H9 (cell line): Measurements from ENCODE around the gene TGFB3. TPM values are rescaled to one million over a fixed set of nuclear protein-coding genes. Genes with fewer than 3 reads are reported as not detected.

Source experiments
- DNase-seq: peaks from one replicate; pipeline ENCODE4 v3.0.0-alpha.2; 2017
- H2AFZ ChIP-seq: one replicate; pipeline ENCODE4 v1.6.1; 2013; ENCODE audit warnings: mild to moderate bottlenecking, low read length, control low read depth, moderate library complexity
- H2AK5ac ChIP-seq: 2 replicates; pipeline ENCODE4 v1.6.1; 2013; ENCODE audit warnings: low read length, control low read depth, mixed read lengths; ENCODE audit not compliant: insufficient read length
- H2BK120ac ChIP-seq: one replicate; pipeline ENCODE4 v1.6.1; 2013; ENCODE audit warnings: low read depth, mild to moderate bottlenecking, low read length, control low read depth, inconsistent platforms; ENCODE audit not compliant: poor library complexity, severe bottlenecking
- H2BK12ac ChIP-seq: 2 replicates; pipeline ENCODE4 v1.6.1; 2013; ENCODE audit warnings: low read length, control low read depth, mixed read lengths, low read depth; ENCODE audit not compliant: insufficient read length
- H2BK15ac ChIP-seq: 2 replicates; pipeline ENCODE4 v1.6.1; 2013; ENCODE audit warnings: low read depth, low read length, control low read depth
- H2BK20ac ChIP-seq: one replicate; pipeline ENCODE4 v1.6.1; 2013; ENCODE audit warnings: low read depth, mild to moderate bottlenecking, low read length, control low read depth, inconsistent platforms; ENCODE audit not compliant: poor library complexity, severe bottlenecking
- H2BK5ac ChIP-seq: 2 replicates; pipeline ENCODE4 v1.6.1; 2013; ENCODE audit warnings: low read length, control low read depth, mixed read lengths; ENCODE audit not compliant: insufficient read length
- H3K14ac ChIP-seq: 2 replicates; pipeline ENCODE4 v1.6.1; 2013; ENCODE audit warnings: low read length, control low read depth; ENCODE audit not compliant: insufficient read depth
- H3K18ac ChIP-seq: 2 replicates; pipeline ENCODE4 v1.6.1; 2013; ENCODE audit warnings: low read depth, mild to moderate bottlenecking, mixed read lengths, low read length, control low read depth; ENCODE audit not compliant: insufficient read length
- H3K23ac ChIP-seq: 2 replicates; pipeline ENCODE4 v1.6.1; 2013; ENCODE audit warnings: low read length, control low read depth, mixed read lengths, low read depth; ENCODE audit not compliant: insufficient read length
- H3K23me2 ChIP-seq: 2 replicates; pipeline ENCODE4 v1.6.1; 2013; ENCODE audit warnings: low read depth, mild to moderate bottlenecking, mixed read lengths, low read length, control low read depth; ENCODE audit not compliant: insufficient read length, poor library complexity, severe bottlenecking
- H3K27ac ChIP-seq: 2 replicates; pipeline ENCODE4 v1.5.1; 2013; ENCODE audit warnings: low read length, control low read depth, mixed read lengths, low read depth; ENCODE audit not compliant: insufficient read length
- H3K27me3 ChIP-seq: 2 replicates; pipeline ENCODE4 v1.6.1; 2013; ENCODE audit warnings: low read length, control low read depth, inconsistent platforms; ENCODE audit not compliant: insufficient read depth
- H3K4ac ChIP-seq: 2 replicates; pipeline ENCODE4 v1.6.1; 2013; ENCODE audit warnings: low read depth, mild to moderate bottlenecking, control low read depth, inconsistent platforms, low read length, moderate library complexity
- H3K4me1 ChIP-seq: 2 replicates; pipeline ENCODE4 v1.6.1; 2013; ENCODE audit warnings: low read length, control low read depth, inconsistent platforms; ENCODE audit not compliant: insufficient read depth
- H3K4me2 ChIP-seq: 2 replicates; pipeline ENCODE4 v1.6.1; 2013; ENCODE audit warnings: low read length, control low read depth, mixed read lengths; ENCODE audit not compliant: insufficient read length, insufficient read depth
- H3K56ac ChIP-seq: 2 replicates; pipeline ENCODE4 v1.6.1; 2013; ENCODE audit warnings: low read depth, mild to moderate bottlenecking, mixed read lengths, low read length, control low read depth; ENCODE audit not compliant: insufficient read length
- H3K79me1 ChIP-seq: 2 replicates; pipeline ENCODE4 v1.6.1; 2013; ENCODE audit warnings: low read depth, mild to moderate bottlenecking, moderate library complexity, low read length, control low read depth, inconsistent platforms; ENCODE audit not compliant: insufficient read depth, poor library complexity, severe bottlenecking
- H3K79me2 ChIP-seq: 2 replicates; pipeline ENCODE4 v1.6.1; 2013; ENCODE audit warnings: low read length, control low read depth, inconsistent platforms; ENCODE audit not compliant: insufficient read depth
- H3K9ac ChIP-seq: 2 replicates; pipeline ENCODE4 v1.6.1; 2013; ENCODE audit warnings: low read length, control low read depth, mixed read lengths; ENCODE audit not compliant: insufficient read length; ENCODE audit errors: extremely low read depth
- H3K9me3 ChIP-seq: one replicate; pipeline ENCODE4 v1.6.1; 2013; ENCODE audit warnings: low read depth, low read length, inconsistent platforms; ENCODE audit not compliant: control insufficient read depth
- H3T11ph ChIP-seq: one replicate; pipeline ENCODE4 v1.6.1; 2013; ENCODE audit warnings: mild to moderate bottlenecking, low read length, control low read depth, inconsistent platforms
- H4K20me1 ChIP-seq: one replicate; pipeline ENCODE4 v1.6.1; 2013; ENCODE audit not compliant: control insufficient read depth, insufficient read length, insufficient read depth
- H4K5ac ChIP-seq: 2 replicates; pipeline ENCODE4 v1.6.1; 2013; ENCODE audit warnings: low read depth, mild to moderate bottlenecking, mixed read lengths, low read length, control low read depth; ENCODE audit not compliant: insufficient read length
- H4K8ac ChIP-seq: replicated peaks from 2 replicates; pipeline ENCODE4 v1.6.1; 2013; ENCODE audit warnings: low read length, control low read depth, mixed read lengths, low read depth; ENCODE audit not compliant: insufficient read length
- H4K91ac ChIP-seq: 2 replicates; pipeline ENCODE4 v1.6.1; 2013; ENCODE audit warnings: low read depth, mild to moderate bottlenecking, moderate library complexity, mixed read lengths, low read length, control low read depth; ENCODE audit not compliant: insufficient read length
- H3K27ac Mint-ChIP-seq, 3 experiments: 2 replicates in 2 of 3; 3 replicates in 1 of 3; pipeline ENCODE4 v1.8.0; 2020 to 2021; ENCODE audit warnings: mixed read lengths in 3 of 3, mild to moderate bottlenecking in 1 of 3, moderate library complexity in 1 of 3
- H3K27me3 Mint-ChIP-seq: 2 replicates; pipeline ENCODE4 v1.8.0; 2021; ENCODE audit warnings: low read depth, mild to moderate bottlenecking, moderate library complexity, mixed read lengths
- H3K36me3 Mint-ChIP-seq, 3 experiments: 2 replicates in 2 of 3; 3 replicates in 1 of 3; pipeline ENCODE4 v1.8.0; 2020 to 2021; ENCODE audit warnings: low read depth in 3 of 3, mixed read lengths in 3 of 3; ENCODE audit not compliant: insufficient read depth in 1 of 3
- H3K4me1 Mint-ChIP-seq, 2 experiments: 2 replicates each; pipeline ENCODE4 v1.8.0; 2020; ENCODE audit warnings: mixed read lengths in 2 of 2
- H3K4me3 Mint-ChIP-seq, 2 experiments: 2 replicates in 1 of 2; 3 replicates in 1 of 2; pipeline ENCODE4 v1.8.0; 2020 to 2021; ENCODE audit warnings: mild to moderate bottlenecking in 2 of 2, mixed read lengths in 2 of 2, moderate library complexity in 1 of 2
- H3K9me3 Mint-ChIP-seq, 2 experiments: 2 replicates in 1 of 2; 3 replicates in 1 of 2; pipeline ENCODE4 v1.8.0; 2020; ENCODE audit warnings: mild to moderate bottlenecking in 2 of 2, mixed read lengths in 2 of 2, moderate library complexity in 1 of 2
- CTCF ChIP-seq: fragments of 200-600 bp; sonication (generic); conservative IDR thresholded peaks from 3 replicates; pipeline ENCODE4 v1.8.0; 2021; ENCODE audit warnings: antibody characterized with exemption, mild to moderate bottlenecking
- WGBS: extraction: QIAGEN DNeasy Blood & Tissue Kit; methylation state at CpG from one replicate; pipeline ENCODE4 v1.1.7; 2013; ENCODE audit warnings: missing lambda C conversion rate, low lambda C conversion rate, mixed read lengths; ENCODE audit not compliant: insufficient read length; ENCODE audit errors: extremely low coverage; 5-methylcytosine and 5-hydroxymethylcytosine counted together
- total RNA-seq: library from RNA; stranded (reverse); gene quantifications from 2 replicates; pipeline ENCODE4 v1.2.1, GENCODE V29; 2021

The TGFB3 gene
- total RNA-seq, 1 experiment from 2014 or later, result 0.37 TPM

GRCh38 chr14:75961662-75962061, 20.1 kb downstream of the TGFB3 start:
- H3K4me3 Mint-ChIP-seq, result no peak overlapping the region

More at GRCh38 chr14:75961662-75962061, 20.1 kb downstream of the TGFB3 start:
- H3K27ac ChIP-seq, result no peak overlapping the region
- H3K9me3 ChIP-seq, result no peaks in the 10 kb centered on the region
- H2BK5ac ChIP-seq, result no peak overlapping the region
- H3K4ac ChIP-seq, result no peak overlapping the region
- H3K4me1 Mint-ChIP-seq, result peaks cover 5 to 7% of the 10 kb centered on the region in 2 experiments
- no peaks in the 10 kb centered on the region for H3K9me3 Mint-ChIP-seq
- no peaks in the 10 kb centered on the region for H3K4me1 ChIP-seq
- H3K18ac ChIP-seq, result no peak overlapping the region
- H3K56ac ChIP-seq, result no peak overlapping the region
- H4K20me1 ChIP-seq, result no peaks in the 10 kb centered on the region
- TF ChIP-seq CTCF, result no peak
- no peak overlapping the region for H3K14ac ChIP-seq
- no peak overlapping the region for H2AFZ ChIP-seq
- H3T11ph ChIP-seq, result no peak overlapping the region
- no peak overlapping the region for H3K27ac Mint-ChIP-seq
- no peaks in the 10 kb centered on the region; the same call in 1 of the 2 replicates for H3K79me2 ChIP-seq
- H2BK15ac ChIP-seq, result no peak overlapping the region
- no peaks in the 10 kb centered on the region for H3K23me2 ChIP-seq
- H2AK5ac ChIP-seq, result no peak overlapping the region
- no peaks in the 10 kb centered on the region for H3K27me3 Mint-ChIP-seq
- H3K27me3 ChIP-seq, result no peaks in the 10 kb centered on the region
- no peak overlapping the region for H4K5ac ChIP-seq
- H3K4me2 ChIP-seq, result no peak overlapping the region
- H3K9ac ChIP-seq, result no peak overlapping the region
- H4K8ac ChIP-seq, result no peak overlapping the region
- no peak overlapping the region for H4K91ac ChIP-seq
- WGBS, result no CpG with 5 or more reads among the region's 3 CpGs
- no peaks in the 10 kb centered on the region for H3K36me3 Mint-ChIP-seq
- H3K23ac ChIP-seq, result no peak overlapping the region
- no peak overlapping the region for H2BK20ac ChIP-seq
- H2BK120ac ChIP-seq, result no peak overlapping the region
- H2BK12ac ChIP-seq, result no peak overlapping the region
- H3K79me1 ChIP-seq, result no peaks in the 10 kb centered on the region
- DNase-seq, result no peak
